HK-2 (cell line): ENCODE measurements around the gene MEGF6.

Experiments
- DNase-seq: peaks from one replicate; pipeline ENCODE4 v3.0.0-alpha.2; 2018; ENCODE audit not compliant: unreplicated experiment

The MEGF6 gene

DNA sequence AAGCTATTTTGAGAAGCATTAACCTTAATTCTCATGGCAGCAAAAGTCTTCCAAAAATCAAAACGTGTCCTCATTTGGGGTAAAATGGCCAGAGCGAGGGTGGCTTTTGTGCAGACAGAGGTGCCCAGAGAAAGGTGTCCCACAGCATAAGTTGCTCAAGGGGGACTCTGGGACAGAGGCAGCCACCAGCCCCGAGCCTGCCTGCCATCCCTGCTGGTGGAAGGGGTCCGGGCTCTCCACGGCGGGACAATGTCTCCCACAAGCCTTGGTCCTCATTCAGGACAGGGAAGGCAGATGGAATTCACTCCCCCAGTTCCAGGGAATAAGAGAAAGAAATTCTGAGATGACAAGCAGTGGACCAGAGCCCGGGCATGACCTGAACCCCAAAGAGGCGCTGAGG lies 169.4 kb downstream of the MEGF6 start:
- no peak for DNase-seq

DNA sequence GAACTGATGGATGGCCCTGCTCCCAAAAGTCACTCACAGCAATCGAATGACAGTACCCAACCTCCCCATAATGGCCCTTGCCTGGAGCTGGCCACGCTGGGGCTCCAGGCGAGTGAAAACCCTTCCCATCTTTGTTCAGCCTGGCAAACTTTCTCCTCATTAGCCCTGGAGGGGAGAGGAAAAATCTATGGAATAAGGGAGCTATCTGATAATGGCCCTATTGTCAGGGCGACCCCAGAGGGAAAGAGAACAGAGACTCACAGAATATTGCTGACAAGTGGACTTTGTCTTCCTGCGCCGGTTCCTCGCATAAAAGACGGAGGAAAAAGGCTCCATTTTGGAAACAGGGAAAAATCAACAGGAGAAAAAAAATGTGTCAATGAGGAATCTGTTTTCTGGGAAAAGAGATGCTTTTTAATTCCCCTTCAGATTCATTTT lies 169.9 kb downstream of the MEGF6 start:
- no peak for DNase-seq

DNA sequence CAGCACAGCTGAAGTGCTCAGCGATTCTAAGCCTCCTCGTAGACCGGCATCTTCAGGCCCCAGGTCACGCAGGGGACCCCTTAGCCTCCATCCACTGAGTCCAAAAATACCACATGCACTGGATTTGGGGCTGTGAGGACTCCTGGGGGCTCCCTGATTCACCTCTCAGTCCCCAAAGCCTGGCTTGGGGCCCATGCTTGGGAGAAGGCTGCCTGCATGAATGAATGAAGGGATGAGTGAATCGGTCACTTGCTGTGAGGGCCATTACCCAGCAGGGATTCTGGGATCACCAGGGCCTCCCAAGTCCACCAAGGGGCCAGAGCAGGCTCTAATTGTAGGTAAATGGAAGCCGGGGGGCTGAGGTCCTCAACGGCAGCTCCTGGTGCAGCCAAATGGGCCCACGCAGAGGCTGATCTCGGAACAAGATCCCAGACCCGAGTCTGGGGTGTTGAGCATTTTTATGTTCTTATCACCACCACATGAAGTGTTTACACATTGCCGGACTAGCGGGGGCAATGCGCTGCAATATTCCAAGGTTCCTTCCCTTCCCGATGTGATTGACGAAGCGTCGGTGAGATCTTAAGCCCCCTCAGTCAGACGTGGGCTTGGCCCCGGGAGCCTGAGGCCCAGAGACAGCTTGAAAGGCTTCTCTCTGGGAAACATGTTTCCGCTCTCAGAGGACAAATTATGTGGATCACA lies 170.4 kb downstream of the MEGF6 start:
- no peak for DNase-seq

DNA sequence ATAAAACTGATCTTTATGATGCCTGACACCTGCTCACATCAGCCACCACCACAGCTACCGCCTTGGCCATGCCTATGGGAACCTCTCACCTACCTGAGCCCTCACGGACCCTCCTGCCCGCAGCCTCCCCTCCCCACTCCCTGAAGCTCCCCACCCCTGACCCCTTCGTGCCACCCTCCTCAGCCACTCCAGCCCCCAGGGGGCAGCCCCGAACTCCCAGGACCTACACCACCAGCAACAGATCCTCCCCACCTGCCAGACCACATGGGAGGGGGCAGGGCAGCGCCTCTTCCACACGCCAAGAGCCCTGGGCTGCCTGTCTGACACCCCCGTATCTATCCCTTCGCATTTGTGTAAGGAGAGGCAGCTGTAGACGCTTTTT lies 171.0 kb downstream of the MEGF6 start:
- no peak for DNase-seq
